KMS-11 (cell line): ENCODE data around the gene DGKK.

ENCODE experiments used
- H2AFZ ChIP-seq: fragments of 200-600 bp; sonication (generic); 2 replicates; pipeline ENCODE4 v1.6.1; 2016; ENCODE audit warnings: antibody characterized with exemption, mixed run types, low read depth
- H3K27ac ChIP-seq: fragments of 200-600 bp; sonication (generic); 2 replicates; pipeline ENCODE4 v1.6.1; 2016; ENCODE audit warnings: mild to moderate bottlenecking, mixed run types
- H3K27me3 ChIP-seq: fragments of 200-600 bp; sonication (generic); 2 replicates; pipeline ENCODE4 v1.6.1; 2017; ENCODE audit warnings: mild to moderate bottlenecking, low read depth, mixed run types, moderate library complexity; ENCODE audit not compliant: insufficient read depth
- H3K36me3 ChIP-seq: fragments of 200-600 bp; sonication (generic); 2 replicates; pipeline ENCODE4 v1.6.1; 2017; ENCODE audit warnings: mild to moderate bottlenecking, mixed run types; ENCODE audit not compliant: insufficient read depth
- H3K4me1 ChIP-seq: fragments of 200-600 bp; sonication (generic); 2 replicates; pipeline ENCODE4 v1.6.1; 2016; ENCODE audit warnings: mild to moderate bottlenecking, low read depth, mixed run types; ENCODE audit not compliant: poor library complexity, severe bottlenecking
- H3K4me2 ChIP-seq: fragments of 200-600 bp; sonication (generic); 2 replicates; pipeline ENCODE4 v1.7.0; 2016; ENCODE audit warnings: mild to moderate bottlenecking, mixed run types
- H3K4me3 ChIP-seq: fragments of 200-600 bp; sonication (generic); IDR thresholded peaks from 2 replicates; pipeline ENCODE4 v1.6.1; 2017; ENCODE audit warnings: low read depth, low read length, mixed read lengths; ENCODE audit not compliant: insufficient read depth
- H3K79me2 ChIP-seq: fragments of 200-600 bp; sonication (generic); 2 replicates; pipeline ENCODE4 v1.6.1; 2016; ENCODE audit warnings: low read depth, mixed run types; ENCODE audit not compliant: insufficient read depth
- H3K9ac ChIP-seq: fragments of 200-600 bp; sonication (generic); 2 replicates; pipeline ENCODE4 v1.6.1; 2016; ENCODE audit warnings: mild to moderate bottlenecking, mixed run types
- H4K20me1 ChIP-seq: fragments of 200-600 bp; sonication (generic); 2 replicates; pipeline ENCODE4 v1.6.1; 2016; ENCODE audit warnings: mild to moderate bottlenecking, mixed run types; ENCODE audit not compliant: insufficient read depth
- TF ChIP-seq, protein P1 (sequence below): fragments of 200-600 bp; sonication (generic); conservative IDR thresholded peaks from 2 replicates; pipeline ENCODE4 v1.6.1; 2017; ENCODE audit warnings: low read depth, mild to moderate bottlenecking, antibody characterized with exemption, low read length, moderate library complexity, mixed read lengths

DGKK gene, protein sequence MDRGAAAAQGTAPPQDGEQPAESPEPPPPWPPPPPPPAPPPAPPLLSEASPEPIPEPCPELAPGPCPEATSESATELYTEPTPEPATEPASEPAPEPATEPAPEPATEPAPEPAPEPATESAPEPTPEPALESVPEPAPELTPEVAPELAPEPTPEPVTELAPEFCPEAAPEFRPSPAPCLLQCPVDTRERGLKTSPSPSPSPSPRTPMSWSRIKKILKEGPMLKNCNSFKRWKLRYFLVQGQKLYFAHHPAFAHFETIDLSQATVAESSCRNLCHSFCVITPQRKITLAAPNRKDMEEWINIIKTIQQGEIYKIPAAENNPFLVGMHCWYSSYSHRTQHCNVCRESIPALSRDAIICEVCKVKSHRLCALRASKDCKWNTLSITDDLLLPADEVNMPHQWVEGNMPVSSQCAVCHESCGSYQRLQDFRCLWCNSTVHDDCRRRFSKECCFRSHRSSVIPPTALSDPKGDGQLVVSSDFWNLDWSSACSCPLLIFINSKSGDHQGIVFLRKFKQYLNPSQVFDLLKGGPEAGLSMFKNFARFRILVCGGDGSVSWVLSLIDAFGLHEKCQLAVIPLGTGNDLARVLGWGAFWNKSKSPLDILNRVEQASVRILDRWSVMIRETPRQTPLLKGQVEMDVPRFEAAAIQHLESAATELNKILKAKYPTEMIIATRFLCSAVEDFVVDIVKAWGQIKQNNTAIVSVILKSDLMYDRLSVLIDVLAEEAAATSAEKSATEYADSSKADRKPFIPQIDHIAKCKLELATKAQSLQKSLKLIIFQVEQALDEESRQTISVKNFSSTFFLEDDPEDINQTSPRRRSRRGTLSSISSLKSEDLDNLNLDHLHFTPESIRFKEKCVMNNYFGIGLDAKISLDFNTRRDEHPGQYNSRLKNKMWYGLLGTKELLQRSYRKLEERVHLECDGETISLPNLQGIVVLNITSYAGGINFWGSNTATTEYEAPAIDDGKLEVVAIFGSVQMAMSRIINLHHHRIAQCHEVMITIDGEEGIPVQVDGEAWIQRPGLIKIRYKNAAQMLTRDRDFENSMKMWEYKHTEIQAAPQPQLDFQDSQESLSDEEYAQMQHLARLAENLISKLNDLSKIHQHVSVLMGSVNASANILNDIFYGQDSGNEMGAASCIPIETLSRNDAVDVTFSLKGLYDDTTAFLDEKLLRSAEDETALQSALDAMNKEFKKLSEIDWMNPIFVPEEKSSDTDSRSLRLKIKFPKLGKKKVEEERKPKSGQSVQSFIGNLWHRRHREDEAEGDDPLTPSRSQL

DNA sequence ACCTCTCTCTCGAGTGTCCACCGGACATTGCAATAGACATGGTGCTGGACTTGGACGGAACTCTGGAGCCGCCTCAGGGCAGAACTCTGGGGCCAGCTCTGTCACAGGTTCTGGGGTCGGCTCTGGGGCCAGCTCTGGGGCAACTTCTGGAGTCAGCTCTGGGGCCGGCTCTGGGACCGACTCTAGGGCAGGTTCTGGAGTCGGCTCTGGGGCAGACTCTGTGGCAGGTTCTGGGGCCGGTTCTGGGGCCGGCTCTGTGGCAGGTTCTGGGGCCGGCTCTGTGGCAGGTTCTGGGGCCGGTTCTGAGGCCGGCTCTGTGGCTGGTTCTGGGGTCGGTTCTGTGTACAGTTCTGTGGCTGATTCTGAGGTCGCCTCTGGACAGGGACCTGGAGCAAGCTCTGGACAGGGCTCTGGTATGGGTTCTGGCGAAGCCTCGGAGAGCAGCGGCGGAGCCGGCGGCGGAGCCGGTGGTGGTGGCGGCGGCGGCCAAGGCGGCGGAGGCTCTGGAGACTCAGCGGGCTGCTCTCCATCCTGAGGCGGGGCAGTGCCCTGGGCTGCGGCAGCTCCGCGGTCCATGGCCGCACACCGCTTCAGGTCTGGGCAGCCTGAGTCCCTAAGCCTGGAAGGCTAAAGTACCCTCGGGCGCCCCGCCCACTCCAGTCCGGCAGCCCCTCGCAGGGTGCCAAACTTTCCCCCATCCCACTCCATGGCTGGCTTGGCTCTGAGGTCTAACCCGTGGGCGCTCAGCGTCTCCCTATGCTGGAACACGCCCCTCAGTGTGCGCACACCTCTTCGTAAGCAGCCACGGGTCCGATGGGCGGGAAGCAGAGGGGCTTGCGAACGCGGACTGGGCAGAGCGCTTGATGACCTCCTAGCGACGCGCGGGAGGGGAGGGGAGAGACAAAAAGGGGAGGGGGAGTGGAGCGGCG, at the start of gene DGKK:
TSS of gene DGKK (minus strand) at position 723 of the 929 bp plus-strand sequence. CDS start at position 576, 147 bp downstream.
- no peak within 1 kb of the TSS for H3K4me3 ChIP-seq
- no peaks in the 10 kb centered on the region for H4K20me1 ChIP-seq
- no peaks in the 10 kb centered on the region for H3K36me3 ChIP-seq
- no peak within 1 kb of the TSS for H3K4me2 ChIP-seq
- no peak within 1 kb of the TSS for H2AFZ ChIP-seq
- no peaks in the 10 kb centered on the region for H3K4me1 ChIP-seq
- H3K27ac ChIP-seq: no peak within 1 kb of the TSS
- TF ChIP-seq, protein P1, sequence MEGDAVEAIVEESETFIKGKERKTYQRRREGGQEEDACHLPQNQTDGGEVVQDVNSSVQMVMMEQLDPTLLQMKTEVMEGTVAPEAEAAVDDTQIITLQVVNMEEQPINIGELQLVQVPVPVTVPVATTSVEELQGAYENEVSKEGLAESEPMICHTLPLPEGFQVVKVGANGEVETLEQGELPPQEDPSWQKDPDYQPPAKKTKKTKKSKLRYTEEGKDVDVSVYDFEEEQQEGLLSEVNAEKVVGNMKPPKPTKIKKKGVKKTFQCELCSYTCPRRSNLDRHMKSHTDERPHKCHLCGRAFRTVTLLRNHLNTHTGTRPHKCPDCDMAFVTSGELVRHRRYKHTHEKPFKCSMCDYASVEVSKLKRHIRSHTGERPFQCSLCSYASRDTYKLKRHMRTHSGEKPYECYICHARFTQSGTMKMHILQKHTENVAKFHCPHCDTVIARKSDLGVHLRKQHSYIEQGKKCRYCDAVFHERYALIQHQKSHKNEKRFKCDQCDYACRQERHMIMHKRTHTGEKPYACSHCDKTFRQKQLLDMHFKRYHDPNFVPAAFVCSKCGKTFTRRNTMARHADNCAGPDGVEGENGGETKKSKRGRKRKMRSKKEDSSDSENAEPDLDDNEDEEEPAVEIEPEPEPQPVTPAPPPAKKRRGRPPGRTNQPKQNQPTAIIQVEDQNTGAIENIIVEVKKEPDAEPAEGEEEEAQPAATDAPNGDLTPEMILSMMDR: no peak
- no peaks in the 10 kb centered on the region for H3K79me2 ChIP-seq
- no peaks in the 10 kb centered on the region for H3K27me3 ChIP-seq
- no peak within 1 kb of the TSS for H3K9ac ChIP-seq

DNA sequence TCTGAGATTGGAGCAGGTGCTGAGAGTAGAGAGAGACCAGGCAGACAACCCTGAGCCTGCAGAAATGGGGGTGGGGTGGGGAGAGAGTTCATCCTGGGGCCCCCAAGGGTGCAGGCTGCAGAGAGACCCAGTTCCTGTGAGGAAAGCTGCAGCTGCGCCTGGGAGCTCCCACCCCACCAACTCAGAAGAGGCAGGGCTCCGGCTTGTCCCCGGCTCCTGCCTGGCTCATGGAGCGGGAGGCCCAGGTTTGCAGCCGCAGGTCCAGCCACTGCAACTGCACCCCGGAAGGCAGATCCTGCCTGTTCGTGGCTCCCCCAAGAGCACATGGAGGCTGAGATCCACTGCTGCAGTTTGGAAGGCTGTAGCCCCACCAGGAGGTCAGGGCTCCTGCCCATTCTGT, 44.2 kb upstream of the DGKK start:
- no peak overlapping the region for H3K4me2 ChIP-seq
- H3K36me3 ChIP-seq: no peaks in the 10 kb centered on the region
- no peaks in the 10 kb centered on the region for H3K4me1 ChIP-seq
- H3K79me2 ChIP-seq: no peaks in the 10 kb centered on the region
- H3K9ac ChIP-seq: no peak overlapping the region
- H3K27me3 ChIP-seq: no peaks in the 10 kb centered on the region
- no peaks in the 10 kb centered on the region for H4K20me1 ChIP-seq
- no peak overlapping the region for H3K27ac ChIP-seq
- TF ChIP-seq, protein P1: no peak
- no peak overlapping the region for H3K4me3 ChIP-seq
- H2AFZ ChIP-seq: no peak overlapping the region

DNA sequence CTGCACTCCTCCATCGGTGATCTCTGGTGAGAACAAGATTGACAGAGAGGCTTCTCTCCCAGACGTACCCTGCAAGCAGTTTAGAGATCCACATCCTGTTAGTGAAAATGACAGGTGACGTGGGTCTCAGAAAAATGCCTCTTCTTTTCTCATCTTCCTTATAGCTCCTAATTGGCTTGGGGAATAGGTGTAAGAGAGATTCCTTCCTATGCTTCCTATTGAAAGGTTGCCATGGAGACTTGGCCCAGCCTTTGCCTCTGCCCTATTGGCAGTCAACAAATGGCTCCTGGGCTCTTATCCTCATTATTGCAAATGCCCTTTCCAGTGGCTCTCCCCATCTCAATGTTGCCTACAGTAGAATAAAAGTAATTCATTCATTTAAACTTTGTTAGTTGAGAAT, 26.5 kb upstream of the DGKK start:
- no peak overlapping the region for H3K4me2 ChIP-seq
- no peaks in the 10 kb centered on the region for H4K20me1 ChIP-seq
- H2AFZ ChIP-seq: no peak overlapping the region
- no peak overlapping the region for H3K9ac ChIP-seq
- no peaks in the 10 kb centered on the region for H3K27me3 ChIP-seq
- no peaks in the 10 kb centered on the region for H3K4me1 ChIP-seq
- no peaks in the 10 kb centered on the region for H3K79me2 ChIP-seq
- TF ChIP-seq, protein P1: no peak
- H3K27ac ChIP-seq: no peak overlapping the region
- no peak overlapping the region for H3K4me3 ChIP-seq
- H3K36me3 ChIP-seq: no peaks in the 10 kb centered on the region

DNA sequence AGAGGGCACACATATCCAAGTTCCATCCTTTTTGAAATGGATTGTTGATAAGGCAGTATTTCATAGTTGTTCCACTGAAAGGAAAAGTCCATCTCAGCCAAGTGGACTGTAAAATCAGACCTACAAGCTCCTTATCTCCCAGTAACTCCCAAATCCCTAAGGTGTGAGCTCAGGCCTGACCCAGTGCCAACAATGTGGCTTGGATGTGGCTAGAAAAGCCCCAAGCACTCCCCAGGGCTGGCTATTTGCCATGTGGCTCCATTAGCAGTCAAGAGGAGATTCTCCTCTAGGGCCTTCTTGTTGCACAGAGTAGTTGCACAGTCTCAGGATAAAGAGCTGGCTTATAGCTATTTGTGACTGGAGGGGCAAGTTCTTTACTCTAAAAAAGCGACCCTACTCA, 25.0 kb upstream of the DGKK start:
- no peak overlapping the region for H3K9ac ChIP-seq
- no peaks in the 10 kb centered on the region for H3K79me2 ChIP-seq
- no peaks in the 10 kb centered on the region for H4K20me1 ChIP-seq
- H3K36me3 ChIP-seq: no peaks in the 10 kb centered on the region
- no peak overlapping the region for H3K4me3 ChIP-seq
- no peak overlapping the region for H3K27ac ChIP-seq
- H3K4me2 ChIP-seq: no peak overlapping the region
- H2AFZ ChIP-seq: no peak overlapping the region
- no peaks in the 10 kb centered on the region for H3K27me3 ChIP-seq
- H3K4me1 ChIP-seq: no peaks in the 10 kb centered on the region
- TF ChIP-seq, protein P1: no peak
